ENCODE results near the gene YDJC.
"Not testable (repeated sequence)": the region's sequence is repeated elsewhere in the genome, so short reads cannot be mapped to it uniquely, and the experiment has no call there.

The YDJC gene

GRCh38 chr22:21629255-21630149 is at the start of gene YDJC:
Gene YDJC (minus strand): TSS chr22:21630022. CDS start chr22:21630014, 8 bp downstream.
- peak; percentile 61 for DNase-seq (ENCODE audit: low read depth)

DNA sequence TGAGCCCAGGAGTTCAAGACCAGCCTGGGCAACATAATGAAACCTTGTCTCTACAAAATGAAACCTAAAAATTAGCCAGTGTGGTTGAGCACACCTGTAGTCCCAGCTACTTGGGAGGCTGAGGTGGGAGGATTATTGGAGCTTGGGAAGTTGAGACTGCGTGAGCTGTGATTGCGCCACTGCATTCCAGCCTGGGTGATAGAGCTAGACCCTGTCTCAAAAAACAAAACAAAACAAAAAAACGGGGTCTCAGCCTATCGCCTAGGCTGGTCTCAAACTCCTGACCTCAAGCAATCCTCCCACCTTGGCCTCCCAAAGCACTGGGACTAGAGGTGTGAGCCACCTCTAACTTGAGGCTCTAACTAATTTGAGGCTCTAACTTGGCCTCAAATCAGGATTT is 49.6 kb upstream of the YDJC start:
- no peak for DNase-seq (ENCODE audit: low read depth)

DNA sequence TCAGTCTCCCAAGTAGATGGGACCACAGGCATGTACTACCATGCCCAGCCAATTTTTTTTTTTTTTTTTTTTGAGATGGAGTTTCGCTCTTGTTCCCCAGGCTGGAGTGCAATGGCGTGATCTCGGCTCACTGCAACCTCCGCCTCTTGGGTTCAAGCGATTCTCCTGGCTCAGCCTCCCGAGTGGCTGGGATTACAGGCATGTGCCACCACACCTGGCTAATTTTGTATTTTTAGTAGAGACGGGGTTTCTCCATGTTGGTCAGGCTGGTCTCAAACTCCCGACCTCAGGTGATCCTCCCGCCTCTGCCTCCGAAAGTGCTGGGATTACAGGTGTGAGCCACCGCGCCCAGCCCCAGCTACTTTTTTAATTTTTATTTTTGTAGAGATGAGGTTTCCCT is 49.0 kb upstream of the YDJC start:
- not testable (repeated sequence) for DNase-seq (ENCODE audit: low read depth)

DNA sequence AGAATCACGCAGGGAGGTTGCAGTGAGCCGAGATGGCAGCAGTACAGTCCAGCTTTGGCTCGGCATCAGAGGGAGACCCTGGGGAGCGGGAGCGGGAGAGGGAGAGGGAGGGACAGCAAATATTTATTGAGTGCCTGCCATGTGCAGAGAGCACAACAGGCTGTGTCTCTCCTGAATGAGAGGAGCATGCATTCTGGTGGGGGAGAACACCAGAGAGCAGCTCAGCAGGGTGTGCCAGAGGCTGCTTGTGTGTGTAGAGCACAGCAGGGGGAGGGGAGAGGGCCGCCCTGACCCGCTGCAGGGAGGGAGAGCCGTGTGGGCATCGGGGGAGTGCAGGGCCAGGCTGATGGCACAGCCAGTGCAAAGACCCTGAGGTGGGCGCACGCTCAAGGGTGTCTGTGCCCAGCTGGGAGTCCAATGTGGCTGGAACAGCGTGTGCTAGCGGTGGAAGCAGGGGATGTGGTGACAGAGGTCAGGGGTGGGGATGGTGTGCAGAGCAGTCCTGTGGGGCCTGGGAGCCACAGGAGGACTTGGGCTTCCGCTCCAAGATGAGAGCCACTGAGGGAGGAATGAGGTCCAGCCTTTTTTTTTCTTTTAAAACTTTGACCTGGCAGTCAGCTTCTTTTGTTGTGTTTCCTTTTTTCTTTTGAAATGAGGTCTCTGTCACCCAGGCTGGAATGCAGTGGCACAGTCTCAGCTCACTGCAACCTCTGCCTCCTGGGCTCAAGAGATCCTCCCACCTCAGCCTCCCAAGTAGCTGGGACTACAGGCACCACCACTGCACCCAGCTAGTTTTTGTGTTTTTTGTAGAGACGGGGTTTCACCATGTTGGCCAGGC is 48.0 kb upstream of the YDJC start:
- no peak for DNase-seq (ENCODE audit: low read depth)

DNA sequence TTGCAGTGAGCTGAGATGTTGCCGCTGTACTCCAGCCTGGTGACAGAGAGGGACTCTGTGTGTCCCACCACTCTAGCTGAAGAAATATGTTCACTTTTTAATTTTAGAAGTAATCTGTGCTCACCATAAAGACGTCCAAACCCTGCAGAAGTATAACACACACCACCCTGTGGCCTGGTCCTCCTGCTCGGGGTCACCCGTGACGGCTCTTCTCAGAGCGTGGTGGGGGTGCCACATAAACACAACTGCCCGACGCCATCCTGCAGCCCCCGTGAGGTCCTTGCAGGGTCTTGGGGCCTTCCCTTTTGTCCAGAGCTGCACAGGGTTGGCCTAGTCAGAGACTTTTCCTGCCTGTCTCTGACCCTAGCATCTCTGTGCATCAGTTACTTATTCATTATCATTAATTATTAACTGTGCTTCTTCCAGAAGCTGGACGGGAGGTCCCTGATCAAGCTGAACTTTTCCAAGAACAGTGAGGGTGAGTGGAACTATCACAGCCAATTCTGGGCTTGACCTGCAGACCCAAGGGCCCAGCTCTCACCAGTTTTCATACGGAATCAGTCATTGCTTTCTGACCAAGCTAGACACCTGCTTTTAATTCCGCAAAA is 44.9 kb upstream of the YDJC start:
- no peak for DNase-seq (ENCODE audit: low read depth)

DNA sequence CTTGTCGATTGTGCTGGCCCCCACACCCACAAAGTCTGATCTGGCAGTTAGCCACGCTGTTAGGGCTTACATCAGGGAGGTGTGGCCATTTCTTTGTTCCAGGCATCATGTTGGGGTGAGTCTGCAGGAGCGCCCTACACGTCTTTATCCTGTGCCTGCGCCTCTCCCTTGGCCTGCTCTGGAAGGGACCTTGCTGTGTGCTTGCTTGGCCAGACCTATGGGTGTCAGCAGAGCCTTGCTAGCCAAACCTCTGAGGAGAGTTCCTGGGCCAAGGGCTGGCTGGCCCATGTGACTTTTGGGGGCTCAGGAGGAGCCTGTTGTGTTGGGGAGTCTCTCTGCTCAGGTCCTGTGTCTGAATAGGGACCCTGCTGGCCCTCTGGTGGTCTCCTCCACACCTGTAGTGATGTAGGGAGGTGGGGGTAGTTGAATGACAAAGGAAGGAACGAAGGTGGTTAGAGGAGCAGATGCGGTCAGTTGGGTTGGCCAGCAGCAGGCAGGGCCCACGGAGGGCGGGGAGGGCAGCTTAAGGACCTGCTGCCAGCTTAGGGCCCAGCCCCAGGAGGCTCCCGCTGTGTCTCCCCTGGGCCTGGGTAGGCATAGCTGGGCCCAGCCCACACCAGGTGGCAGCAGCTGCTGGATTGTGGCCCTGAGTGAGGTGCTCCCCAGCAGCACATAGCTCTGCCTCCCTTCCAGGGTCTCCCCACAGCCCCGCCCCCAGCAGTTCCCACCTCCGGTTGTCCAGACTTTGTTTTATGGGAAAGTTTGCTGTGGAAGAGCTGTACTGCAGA is 43.9 kb upstream of the YDJC start:
- no peak for DNase-seq (ENCODE audit: low read depth)

DNA sequence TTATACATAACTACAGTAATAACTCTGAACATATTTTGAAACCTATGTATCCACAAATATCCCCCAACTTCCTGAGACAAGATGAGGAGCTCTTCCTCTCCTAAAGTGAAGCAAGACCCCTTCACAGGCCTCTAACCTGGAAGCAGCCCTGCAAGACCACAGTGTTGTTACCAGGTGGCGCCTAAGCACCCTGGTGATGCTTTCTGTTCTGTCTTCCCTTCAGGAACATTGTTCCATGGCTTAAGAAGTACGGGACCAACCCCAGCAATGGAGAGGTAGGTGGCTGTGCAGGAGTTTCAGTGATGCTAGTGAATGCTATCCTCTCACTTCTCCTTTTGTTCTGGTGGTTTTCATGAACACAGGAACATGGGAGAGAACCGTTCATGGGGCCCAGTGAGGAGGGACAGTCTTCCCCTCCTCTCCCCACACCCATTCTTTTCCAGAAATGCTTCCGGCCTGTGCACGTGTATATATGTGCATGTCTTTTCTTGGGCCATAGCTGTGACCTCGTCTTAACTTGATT is 42.3 kb upstream of the YDJC start:
- DNase-seq (ENCODE audit: low read depth): no peak

GRCh38 chr22:21669026-21669425 is 39.2 kb upstream of the YDJC start:
- no peak for DNase-seq (ENCODE audit: low read depth)

DNA sequence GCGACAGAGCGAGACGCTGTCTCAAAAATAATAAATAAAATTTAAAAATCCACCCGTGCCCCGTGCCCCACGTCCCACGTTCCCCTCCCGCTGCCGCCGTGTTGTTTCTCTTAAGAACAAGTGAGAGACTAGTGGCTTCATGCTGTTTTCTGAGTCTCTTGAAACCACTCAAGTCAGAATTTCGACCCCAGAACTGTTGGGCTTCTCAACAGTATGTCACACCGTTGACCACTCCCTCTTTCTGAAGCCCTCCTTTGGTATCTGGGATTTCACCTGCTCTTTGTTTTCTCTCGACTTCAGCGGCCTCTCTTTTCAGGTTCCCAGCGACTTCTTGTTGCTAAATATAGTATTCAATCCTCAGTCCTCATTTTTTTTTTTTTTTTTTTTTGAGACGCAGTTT is 37.0 kb upstream of the YDJC start:
- no peak for DNase-seq (ENCODE audit: low read depth)

- DNase-seq (ENCODE audit: low read depth): no peak
Observed at GRCh38 chr22:21665047-21665851, 35.4 kb upstream of the YDJC start.

- DNase-seq (ENCODE audit: low read depth): no peak
Observed at GRCh38 chr22:21663738-21664137, 33.9 kb upstream of the YDJC start.

DNA sequence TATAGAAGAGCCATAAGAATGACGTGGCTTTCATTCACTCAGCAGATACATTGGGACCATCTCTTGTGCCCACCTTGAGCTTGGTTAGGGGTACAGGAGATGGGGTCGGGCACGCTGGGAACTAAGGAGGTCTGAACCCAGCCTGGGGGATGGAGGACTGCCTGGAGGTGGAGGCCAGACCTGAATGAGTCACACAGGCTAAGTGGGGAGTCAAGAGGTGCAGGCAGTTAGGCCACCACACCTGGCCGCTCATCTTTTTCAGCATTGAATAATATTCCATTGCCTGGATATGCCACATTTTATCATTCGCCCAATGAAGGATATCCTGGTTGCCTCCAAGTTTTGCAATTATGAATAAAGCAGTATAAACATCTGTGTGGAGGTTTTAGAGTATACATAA is 32.2 kb upstream of the YDJC start:
- DNase-seq (ENCODE audit: low read depth): no peak

- DNase-seq (ENCODE audit: low read depth): no peak
Observed at GRCh38 chr22:21660904-21661303, 31.1 kb upstream of the YDJC start.

- no peak for DNase-seq (ENCODE audit: low read depth)
Observed at GRCh38 chr22:21659864-21660525, 30.2 kb upstream of the YDJC start.

DNA sequence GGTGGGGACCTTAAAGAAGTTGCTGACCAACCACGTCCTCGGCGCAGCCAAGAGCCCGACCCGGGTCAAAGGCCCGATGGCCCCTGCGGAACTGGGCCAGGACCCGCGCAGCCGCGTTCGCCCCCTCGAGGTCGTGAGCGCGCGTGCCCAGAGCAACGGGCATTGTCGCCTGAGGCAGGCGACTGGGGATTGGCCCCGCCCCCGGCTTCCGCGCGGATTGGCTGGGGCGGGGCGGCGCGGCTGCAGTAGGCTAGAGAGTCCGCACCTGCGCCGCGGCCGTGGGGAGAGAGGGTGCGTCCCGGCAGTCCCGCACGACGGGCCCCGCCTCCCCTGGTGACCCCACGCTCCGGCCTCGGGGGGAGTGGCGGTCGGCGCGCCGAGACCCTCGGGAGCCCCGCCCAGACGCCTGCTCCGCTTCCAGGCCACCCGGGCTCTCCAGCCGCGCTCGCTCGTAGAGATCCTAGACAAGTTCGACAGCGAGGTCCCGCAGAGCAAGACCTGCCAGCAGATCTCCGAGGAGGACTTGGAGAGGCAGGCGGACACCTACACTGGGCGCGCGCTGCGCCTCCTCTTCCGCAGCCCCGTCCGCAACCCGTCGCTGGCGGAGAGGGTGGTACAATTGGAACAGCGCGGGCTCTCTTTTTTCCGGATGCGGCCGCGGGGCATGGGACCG is 27.7 kb upstream of the YDJC start:
- no peak for DNase-seq (ENCODE audit: low read depth)

DNA sequence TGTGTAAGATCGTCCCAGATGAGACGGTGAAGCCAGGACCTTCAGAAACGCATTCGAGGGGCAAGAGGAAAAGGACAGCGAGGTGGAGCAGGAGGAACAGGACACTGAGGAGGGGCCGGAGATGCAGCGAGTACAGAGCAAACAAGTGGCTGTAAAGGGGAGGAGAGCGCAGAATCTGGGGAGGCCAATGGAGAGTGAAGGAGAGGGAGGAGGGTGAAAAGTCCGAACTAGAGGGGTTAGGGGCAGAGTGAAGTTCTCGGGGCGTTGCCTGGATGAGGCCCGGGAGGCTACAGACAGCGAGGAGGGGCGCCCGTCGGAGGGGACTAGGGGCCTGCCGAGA is 27.2 kb upstream of the YDJC start:
- no peak for DNase-seq (ENCODE audit: low read depth)

DNA sequence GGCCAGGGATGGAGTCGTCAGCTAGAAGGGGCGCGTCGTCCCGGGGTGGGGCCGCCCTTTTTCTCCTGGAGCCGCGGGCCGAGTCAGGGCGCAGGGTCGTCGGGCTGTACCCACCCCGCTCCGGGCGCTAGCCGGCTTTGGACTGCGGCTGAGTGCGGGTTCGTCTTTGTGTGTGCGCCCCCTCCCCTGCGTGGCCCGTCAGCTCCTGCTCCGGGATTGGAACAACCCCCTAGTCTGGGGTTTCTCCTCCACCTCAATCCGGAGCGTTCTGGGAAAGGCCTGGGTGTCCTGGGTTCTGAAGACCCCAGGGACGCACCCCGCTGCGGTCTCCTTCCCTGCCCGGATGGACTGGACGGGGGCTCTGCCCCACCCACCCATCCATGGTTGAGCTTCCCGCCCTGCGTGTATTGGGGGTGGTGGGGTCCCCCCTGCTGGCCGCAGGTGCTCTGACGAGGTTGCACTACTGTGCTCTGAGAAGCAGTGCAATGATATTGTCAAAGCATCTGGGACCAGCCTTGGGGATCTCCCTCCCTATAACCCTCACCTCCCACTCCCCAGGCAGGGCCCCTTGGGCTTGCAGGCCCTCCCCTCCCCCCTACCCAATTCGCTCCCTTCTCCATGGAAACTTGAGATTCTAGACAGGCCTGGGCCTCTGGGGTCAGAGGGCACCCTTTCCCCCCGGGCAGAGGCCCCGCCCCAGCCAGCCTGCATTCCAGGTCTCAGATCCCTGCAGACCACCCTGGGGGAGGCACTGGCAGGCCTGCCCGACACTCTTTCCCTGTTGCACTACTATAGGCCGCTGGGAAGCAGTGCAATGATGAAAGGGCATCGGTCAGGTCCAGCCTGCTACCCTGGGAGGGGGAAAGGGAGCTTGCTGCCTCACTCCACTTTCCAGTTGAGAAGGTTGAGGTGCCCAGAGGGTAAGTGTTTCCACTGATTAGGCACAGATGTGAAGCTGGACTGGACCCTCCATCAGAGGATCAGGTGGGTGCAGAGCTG is 23.0 kb upstream of the YDJC start:
- no peak for DNase-seq (ENCODE audit: low read depth)

DNA sequence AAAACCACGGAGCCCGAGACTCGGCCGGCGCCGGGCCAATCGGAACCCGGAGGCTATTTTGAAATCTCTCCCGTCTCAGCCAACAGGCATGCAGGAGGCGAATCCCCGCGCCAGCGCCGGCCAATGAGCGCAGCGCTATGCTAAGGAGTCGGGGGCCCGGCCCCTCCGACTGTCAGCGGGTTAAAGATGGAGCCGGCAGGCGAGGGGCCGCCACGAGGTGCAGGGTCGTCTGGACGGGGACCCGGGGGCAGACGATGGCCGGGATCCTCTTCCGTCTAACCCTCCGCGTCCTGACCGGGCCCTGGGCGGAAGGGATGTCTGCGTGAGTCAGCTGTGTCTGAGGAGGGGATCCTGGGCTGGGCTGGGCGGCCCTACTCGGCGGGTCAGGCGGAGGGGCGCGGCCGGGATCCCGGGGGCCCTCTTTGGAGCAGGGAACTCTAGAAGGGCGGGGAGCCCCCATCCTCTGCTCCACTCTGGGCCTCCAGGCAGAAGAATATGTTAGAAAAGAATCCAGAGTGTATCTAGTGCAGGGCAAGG is 22.3 kb upstream of the YDJC start:
- no peak for DNase-seq (ENCODE audit: low read depth)

All from HS-5 (cell line).